HepG2 (cell line): Measurements from ENCODE around the gene OPRL1. TPM values are rescaled to one million over a fixed set of nuclear protein-coding genes. Genes with fewer than 3 reads are reported as not detected.

Experiments
- ARNT2 ChIP-seq: sonication (generic); formaldehyde crosslinking; IDR thresholded peaks from 2 replicates; pipeline ENCODE4 v1.8.0; 2022; ENCODE audit warnings: mild to moderate bottlenecking, low read depth, missing genetic modification reagents, moderate library complexity
- ARNTL ChIP-seq: sonication (generic); formaldehyde crosslinking; IDR thresholded peaks from 2 replicates; pipeline ENCODE4 v1.4.0; 2020; ENCODE audit warnings: mild to moderate bottlenecking, missing genetic modification reagents
- GZF1 ChIP-seq: sonication (generic); formaldehyde crosslinking; IDR thresholded peaks from 2 replicates; pipeline ENCODE4 v1.5.1; 2020; ENCODE audit warnings: mild to moderate bottlenecking, missing genetic modification reagents
- LCORL ChIP-seq, 2 experiments: fragments of 450-650 bp in 1 of 2; sonication (generic) in 1 of 2; formaldehyde crosslinking in 1 of 2; IDR thresholded peaks; 2 replicates each; pipeline versions ENCODE4 v1.5.0 to v1.6.1; 2017 to 2020; ENCODE audit warnings: antibody characterized with exemption in 1 of 2, missing genetic modification reagents in 1 of 2
- MIER2 ChIP-seq: IDR thresholded peaks from 2 replicates; pipeline ENCODE4 v1.6.1; 2016; ENCODE audit warnings: missing biosample characterization, missing genetic modification reagents
- MTA1 ChIP-seq: sonication (generic); formaldehyde crosslinking; IDR thresholded peaks from 2 replicates; pipeline ENCODE4 v1.4.0; 2020; ENCODE audit warnings: missing genetic modification reagents, mild to moderate bottlenecking, borderline replicate concordance
- TIGD3 ChIP-seq: sonication (generic); formaldehyde crosslinking; IDR thresholded peaks from 2 replicates; pipeline ENCODE4 v1.5.1; 2020; ENCODE audit warnings: mild to moderate bottlenecking, missing genetic modification reagents, borderline replicate concordance
- UBTF ChIP-seq: sonication (generic); formaldehyde crosslinking; IDR thresholded peaks from 2 replicates; pipeline ENCODE4 v1.4.0; 2020; ENCODE audit warnings: mild to moderate bottlenecking, missing genetic modification reagents
- ZBTB37 ChIP-seq: sonication (generic); formaldehyde crosslinking; IDR thresholded peaks from 2 replicates; pipeline ENCODE4 v1.4.0; 2020; ENCODE audit warnings: mild to moderate bottlenecking, missing genetic modification reagents
- ZNF280B ChIP-seq: sonication (generic); formaldehyde crosslinking; IDR thresholded peaks from 2 replicates; pipeline ENCODE4 v1.5.0; 2020; ENCODE audit warnings: missing genetic modification reagents, mild to moderate bottlenecking, borderline replicate concordance
- ZNF281 ChIP-seq: sonication (generic); formaldehyde crosslinking; IDR thresholded peaks from 2 replicates; pipeline ENCODE4 v1.4.0; 2020; ENCODE audit warnings: missing genetic modification reagents, borderline replicate concordance
- ZNF44 ChIP-seq: sonication (generic); formaldehyde crosslinking; IDR thresholded peaks from 2 replicates; pipeline ENCODE4 v1.5.1; 2020; ENCODE audit warnings: mild to moderate bottlenecking, missing genetic modification reagents
- polyA plus RNA-seq, 8 experiments: library from polyadenylated mRNA; depleted of rRNA in 3 of 8; stranded (reverse) in 7 of 8; unstranded in 1 of 8; fragments of >200 nt; fragmentation: Illumina TruSeq in 4 of 8; extraction: Trizol in 4 of 8; gene quantifications; 2 replicates each; pipeline versions ENCODE4 v1.2.1 to v1.2.3, GENCODE V29; 2011 to 2016; ENCODE audit warnings: low read depth in 4 of 8, missing spikeins in 1 of 8, mixed read lengths in 1 of 8; ENCODE audit not compliant: insufficient read depth in 1 of 8
- total RNA-seq, 5 experiments: library from RNA; depleted of rRNA; stranded (reverse); fragments of >200 nt; fragmentation: Illumina TruSeq; extraction: Trizol; gene quantifications; 2 replicates each; pipeline ENCODE4 v1.2.3, GENCODE V29; 2016; ENCODE audit warnings: low read depth in 1 of 5
- TF ChIP-seq, protein P1 (sequence below): sonication (generic); formaldehyde crosslinking; IDR thresholded peaks from 2 replicates; pipeline ENCODE4 v1.9.0; 2022; ENCODE audit warnings: low read depth, missing genetic modification reagents
- TF ChIP-seq, protein P2 (sequence below): sonication (generic); formaldehyde crosslinking; IDR thresholded peaks from 2 replicates; pipeline ENCODE4 v1.5.0; 2020; ENCODE audit warnings: missing genetic modification reagents

OPRL1 gene
- total and polyA plus RNA-seq, 2 of the 13 experiments (the other 11 are each of a cell fraction or from before 2014, with no cell fraction given), result 0.35 to 0.71 TPM

DNA sequence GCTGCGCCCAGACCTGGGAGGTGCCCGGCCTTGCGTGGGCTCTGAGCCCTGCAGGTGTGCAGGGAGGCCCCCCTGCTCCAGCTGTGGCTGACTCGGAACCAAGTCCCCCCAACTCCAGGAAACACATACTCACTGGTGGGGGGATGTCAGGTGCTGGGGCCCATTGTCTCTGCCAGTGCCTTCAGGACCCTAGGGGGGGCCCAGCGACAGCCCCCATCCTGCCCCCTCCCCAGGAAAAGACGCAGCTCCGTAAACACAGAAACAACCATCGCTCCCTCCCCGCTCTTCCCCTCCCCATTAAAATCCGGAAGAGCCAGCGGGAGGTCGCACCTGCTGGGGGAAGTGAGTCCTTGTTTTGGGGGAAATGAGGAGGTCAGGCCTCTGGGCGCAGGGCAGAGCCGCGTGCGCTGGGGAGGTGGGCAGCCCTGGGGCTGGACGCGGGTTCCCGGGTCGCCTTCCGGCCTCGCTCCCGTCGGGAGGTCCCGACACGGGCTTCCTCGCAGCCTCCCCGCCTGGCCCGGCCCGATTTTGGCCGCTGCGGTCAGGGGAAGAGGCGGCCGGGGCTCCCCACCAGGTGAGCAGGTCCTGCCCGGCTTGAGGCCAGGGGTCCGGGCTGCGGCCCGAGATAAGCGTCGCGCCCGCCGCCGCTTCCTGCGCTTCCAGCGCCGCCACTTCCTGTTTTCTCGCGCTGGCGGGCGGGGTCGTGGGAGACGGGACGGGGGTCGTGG is 37.7 kb upstream of the OPRL1 start (continued):
- TF ChIP-seq ZNF280B (CRISPR knock-in tag) (peak; percentile 27; the same call in 1 of the 2 replicates), ZNF44 (CRISPR knock-in tag) (no peak), UBTF (CRISPR knock-in tag) (peak; percentile 94), GZF1 (CRISPR knock-in tag) (no peak), TIGD3 (no peak; the same call in 1 of the 2 replicates), ZNF281 (CRISPR knock-in tag) (peak; percentile 29; the same call in 1 of the 2 replicates), MIER2 (CRISPR knock-in tag) (peak; percentile 21; the same call in 1 of the 2 replicates), MTA1 (CRISPR knock-in tag) (peak; percentile 88; the same call in 1 of the 2 replicates), LCORL (IDR thresholded peaks at IDR 0.05) (no peak), LCORL (CRISPR knock-in tag; IDR thresholded peaks at IDR 0.05) (peak; percentile 73; the same call in 1 of the 2 replicates), ARNT2 (CRISPR knock-in tag) (peak; percentile 81), ZBTB37 (CRISPR knock-in tag) (no peak), ARNTL (no peak)
- TF ChIP-seq, protein P1, sequence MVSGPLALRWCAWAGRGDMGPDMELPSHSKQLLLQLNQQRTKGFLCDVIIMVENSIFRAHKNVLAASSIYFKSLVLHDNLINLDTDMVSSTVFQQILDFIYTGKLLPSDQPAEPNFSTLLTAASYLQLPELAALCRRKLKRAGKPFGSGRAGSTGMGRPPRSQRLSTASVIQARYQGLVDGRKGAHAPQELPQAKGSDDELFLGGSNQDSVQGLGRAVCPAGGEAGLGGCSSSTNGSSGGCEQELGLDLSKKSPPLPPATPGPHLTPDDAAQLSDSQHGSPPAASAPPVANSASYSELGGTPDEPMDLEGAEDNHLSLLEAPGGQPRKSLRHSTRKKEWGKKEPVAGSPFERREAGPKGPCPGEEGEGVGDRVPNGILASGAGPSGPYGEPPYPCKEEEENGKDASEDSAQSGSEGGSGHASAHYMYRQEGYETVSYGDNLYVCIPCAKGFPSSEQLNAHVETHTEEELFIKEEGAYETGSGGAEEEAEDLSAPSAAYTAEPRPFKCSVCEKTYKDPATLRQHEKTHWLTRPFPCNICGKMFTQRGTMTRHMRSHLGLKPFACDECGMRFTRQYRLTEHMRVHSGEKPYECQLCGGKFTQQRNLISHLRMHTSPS (CRISPR knock-in tag), result 0 out of 2 replicates have a peak, but pooled peaks have one; percentile 27
- TF ChIP-seq, protein P2, sequence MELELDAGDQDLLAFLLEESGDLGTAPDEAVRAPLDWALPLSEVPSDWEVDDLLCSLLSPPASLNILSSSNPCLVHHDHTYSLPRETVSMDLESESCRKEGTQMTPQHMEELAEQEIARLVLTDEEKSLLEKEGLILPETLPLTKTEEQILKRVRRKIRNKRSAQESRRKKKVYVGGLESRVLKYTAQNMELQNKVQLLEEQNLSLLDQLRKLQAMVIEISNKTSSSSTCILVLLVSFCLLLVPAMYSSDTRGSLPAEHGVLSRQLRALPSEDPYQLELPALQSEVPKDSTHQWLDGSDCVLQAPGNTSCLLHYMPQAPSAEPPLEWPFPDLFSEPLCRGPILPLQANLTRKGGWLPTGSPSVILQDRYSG, result peak; percentile 58; the same call in 1 of the 2 replicates
